Suprapubic skin (tissue), 4 donors: ENCODE measurements around the gene TRIM63. TPM values are rescaled to one million over a fixed set of nuclear protein-coding genes. Genes with fewer than 3 reads are reported as not detected.

Source experiments
- DNase-seq, 2 donors: peaks; one replicate each; pipeline ENCODE4 v3.0.0-alpha.2; 2019; ENCODE audit warnings: low spot score in 2 of 2
- H3K27ac ChIP-seq: fragments of 200-600 bp; sonication (generic); one replicate; pipeline ENCODE4 v1.5.1; 2019
- H3K27me3 ChIP-seq: fragments of 200-600 bp; sonication (generic); one replicate; pipeline ENCODE4 v1.5.1; 2019
- H3K36me3 ChIP-seq: fragments of 200-600 bp; sonication (generic); one replicate; pipeline ENCODE4 v1.5.1; 2019
- H3K4me1 ChIP-seq: fragments of 200-600 bp; sonication (generic); one replicate; pipeline ENCODE4 v1.5.1; 2019
- H3K4me3 ChIP-seq: fragments of 200-600 bp; sonication (generic); one replicate; pipeline ENCODE4 v1.5.1; 2019; ENCODE audit warnings: mild to moderate bottlenecking
- H3K9me3 ChIP-seq: fragments of 200-600 bp; sonication (generic); one replicate; pipeline ENCODE4 v1.5.1; 2019
- CTCF ChIP-seq, 2 donors: fragments of 200-600 bp in 1 of 2; fragments of 450-650 bp in 1 of 2; sonication (generic) in 1 of 2; IDR thresholded peaks; one replicate each; pipeline ENCODE4 v1.5.1; 2016 to 2019; ENCODE audit warnings: antibody characterized with exemption in 2 of 2, mild to moderate bottlenecking in 1 of 2, moderate library complexity in 1 of 2
- EP300 ChIP-seq: sonication (generic); formaldehyde crosslinking; IDR thresholded peaks from one replicate; pipeline ENCODE4 v1.6.1; 2017; ENCODE audit warnings: antibody characterized with exemption
- POLR2A ChIP-seq, 2 donors: fragments of 450-650 bp; IDR thresholded peaks; one replicate each; pipeline ENCODE4 v1.6.1; 2017; ENCODE audit warnings: antibody characterized with exemption in 2 of 2, mild to moderate bottlenecking in 2 of 2, moderate library complexity in 2 of 2
- POLR2AphosphoS5 ChIP-seq, 3 donors: sonication (generic); formaldehyde crosslinking; IDR thresholded peaks; one replicate each; pipeline ENCODE4 v1.6.1; 2017; ENCODE audit warnings: antibody characterized with exemption in 3 of 3
- WGBS: methylation state at CpG from one replicate; pipeline ENCODE4 v1.1.5; 2018; 5-methylcytosine and 5-hydroxymethylcytosine counted together
- total RNA-seq, 4 donors: library from RNA; depleted of rRNA; stranded (reverse); fragments of >200 nt; gene quantifications; one replicate each; pipeline ENCODE4 v1.1.0, GENCODE V29; 2016

TRIM63 gene
- total RNA-seq, 4 donors from 2014 or later: 0.42 to 2.4 (median 1.5) TPM

GRCh38 chr1:26077524-26077923 lies 10.1 kb upstream of the TRIM63 start:
- Histone ChIP-seq H3K9me3 (no peaks in the 10 kb centered on the region), H3K36me3 (no peaks in the 10 kb centered on the region), H3K4me3 (no peak overlapping the region), H3K4me1 (no peaks in the 10 kb centered on the region), H3K27ac (no peak overlapping the region), H3K27me3 (peaks cover 16% of the 10 kb centered on the region)
- DNase-seq: no peak
- TF ChIP-seq POLR2AphosphoS5 (IDR thresholded peaks at IDR 0.05) (no peak), CTCF (IDR thresholded peaks at IDR 0.05) (no peak), POLR2A (IDR thresholded peaks at IDR 0.05) (no peak), EP300 (no peak)
- 88% methylated on average over 1 of the region's 1 CpG for WGBS

GRCh38 chr1:26075421-26076144 lies 8.2 kb upstream of the TRIM63 start:
- no peak overlapping the region for H3K4me3 ChIP-seq
- 64% methylated on average over 3 of the region's 3 CpGs for WGBS

GRCh38 chr1:26072305-26072704 lies 4.9 kb upstream of the TRIM63 start:
- WGBS: 61% methylated on average over 6 of the region's 6 CpGs
- H3K9me3 ChIP-seq: no peaks in the 10 kb centered on the region
- H3K27me3 ChIP-seq: peaks cover 37% of the 10 kb centered on the region
- H3K4me3 ChIP-seq: no peak overlapping the region
- TF ChIP-seq POLR2A (IDR thresholded peaks at IDR 0.05): no peak
- TF ChIP-seq CTCF (IDR thresholded peaks at IDR 0.05): no peak
- no peak for TF ChIP-seq EP300
- no peak for TF ChIP-seq POLR2AphosphoS5 (IDR thresholded peaks at IDR 0.05)
- no peak for DNase-seq
- H3K27ac ChIP-seq: no peak overlapping the region
- H3K36me3 ChIP-seq: no peaks in the 10 kb centered on the region
- no peaks in the 10 kb centered on the region for H3K4me1 ChIP-seq

More at GRCh38 chr1:26075421-26076144, 8.2 kb upstream of the TRIM63 start:
- no peaks in the 10 kb centered on the region for H3K4me1 ChIP-seq
- H3K27ac ChIP-seq: no peak overlapping the region
- TF ChIP-seq CTCF (IDR thresholded peaks at IDR 0.05): no peak
- H3K27me3 ChIP-seq: peaks cover 25% of the 10 kb centered on the region
- H3K36me3 ChIP-seq: no peaks in the 10 kb centered on the region
- no peaks in the 10 kb centered on the region for H3K9me3 ChIP-seq
- no peak for DNase-seq

GRCh38 chr1:26070963-26071342 lies 3.5 kb upstream of the TRIM63 start:
- no peaks in the 10 kb centered on the region for H3K4me1 ChIP-seq
- peaks cover 40% of the 10 kb centered on the region for H3K27me3 ChIP-seq
- no peaks in the 10 kb centered on the region for H3K9me3 ChIP-seq
- TF ChIP-seq CTCF (IDR thresholded peaks at IDR 0.05) (no peak), POLR2AphosphoS5 (IDR thresholded peaks at IDR 0.05) (no peak), POLR2A (IDR thresholded peaks at IDR 0.05) (no peak), EP300 (no peak)
- WGBS: 94% methylated on average over 6 of the region's 6 CpGs
- H3K27ac ChIP-seq: no peak overlapping the region
- no peak overlapping the region for H3K4me3 ChIP-seq
- DNase-seq: no peak
- no peaks in the 10 kb centered on the region for H3K36me3 ChIP-seq

- WGBS: 91% methylated on average over 4 of the region's 4 CpGs
- no peaks in the 10 kb centered on the region for H3K36me3 ChIP-seq
- H3K4me3 ChIP-seq: no peak overlapping the region
- H3K27me3 ChIP-seq: peaks cover 36% of the 10 kb centered on the region
- no peak overlapping the region for H3K27ac ChIP-seq
- no peaks in the 10 kb centered on the region for H3K9me3 ChIP-seq
- no peaks in the 10 kb centered on the region for H3K4me1 ChIP-seq
- DNase-seq: no peak
- no peak for TF ChIP-seq EP300
- TF ChIP-seq POLR2A (IDR thresholded peaks at IDR 0.05): no peak
- no peak for TF ChIP-seq POLR2AphosphoS5 (IDR thresholded peaks at IDR 0.05)
Measured at GRCh38 chr1:26070296-26070962, 3.0 kb upstream of the TRIM63 start.
